Mesendoderm (in vitro differentiated cells): ENCODE data around the gene PDE6B.

Source experiments
- DNase-seq: peaks from one replicate; pipeline ENCODE4 v3.0.0; 2013
- H2AK5ac ChIP-seq: 2 replicates; pipeline ENCODE4 v1.6.1; 2013; ENCODE audit warnings: low read length, inconsistent platforms
- H2BK120ac ChIP-seq: 2 replicates; pipeline ENCODE4 v1.6.1; 2013; ENCODE audit warnings: low read depth, mild to moderate bottlenecking, low read length, moderate library complexity, mixed read lengths
- H2BK15ac ChIP-seq: replicated peaks from 2 replicates; pipeline ENCODE4 v1.6.1; 2013; ENCODE audit warnings: low read depth, mild to moderate bottlenecking, moderate library complexity
- H2BK5ac ChIP-seq: 2 replicates; pipeline ENCODE4 v1.6.1; 2013; ENCODE audit warnings: low read length, inconsistent platforms
- H3K18ac ChIP-seq: 2 replicates; pipeline ENCODE4 v1.6.1; 2013; ENCODE audit warnings: mild to moderate bottlenecking, low read length, mixed read lengths
- H3K23ac ChIP-seq: one replicate; pipeline ENCODE4 v1.6.1; 2013; ENCODE audit warnings: low read length
- H3K27ac ChIP-seq: 2 replicates; pipeline ENCODE4 v1.5.1; 2013; ENCODE audit warnings: low read depth, mild to moderate bottlenecking, inconsistent platforms, low read length, moderate library complexity
- H3K27me3 ChIP-seq: 2 replicates; pipeline ENCODE4 v1.6.1; 2013; ENCODE audit warnings: low read length, control low read depth, mild to moderate bottlenecking, inconsistent platforms; ENCODE audit not compliant: insufficient read depth, poor library complexity
- H3K36me3 ChIP-seq: 2 replicates; pipeline ENCODE4 v1.6.1; 2013; ENCODE audit warnings: low read length, inconsistent platforms; ENCODE audit not compliant: control insufficient read depth, insufficient read depth
- H3K4ac ChIP-seq: one replicate; pipeline ENCODE4 v1.6.1; 2013; ENCODE audit warnings: low read depth, mild to moderate bottlenecking, low read length, moderate library complexity
- H3K4me1 ChIP-seq: 2 replicates; pipeline ENCODE4 v1.6.1; 2013; ENCODE audit warnings: low read depth, low read length, inconsistent platforms; ENCODE audit not compliant: control insufficient read depth
- H3K4me2 ChIP-seq: 2 replicates; pipeline ENCODE4 v1.6.1; 2013; ENCODE audit warnings: low read length
- H3K4me3 ChIP-seq: 2 replicates; pipeline ENCODE4 v1.5.1; 2013; ENCODE audit warnings: mild to moderate bottlenecking, low read length
- H3K56ac ChIP-seq: one replicate; pipeline ENCODE4 v1.6.1; 2013; ENCODE audit warnings: low read length
- H3K79me1 ChIP-seq: 2 replicates; pipeline ENCODE4 v1.6.1; 2013; ENCODE audit warnings: low read length, inconsistent platforms
- H3K79me2 ChIP-seq: 2 replicates; pipeline ENCODE4 v1.6.1; 2013; ENCODE audit warnings: mild to moderate bottlenecking, low read length; ENCODE audit not compliant: control insufficient read depth, insufficient read depth
- H3K9ac ChIP-seq: 2 replicates; pipeline ENCODE4 v1.6.1; 2013; ENCODE audit warnings: low read length, inconsistent platforms
- H4K5ac ChIP-seq: one replicate; pipeline ENCODE4 v1.6.1; 2013; ENCODE audit warnings: low read length
- H4K8ac ChIP-seq: one replicate; pipeline ENCODE4 v1.6.1; 2013; ENCODE audit warnings: low read depth, mild to moderate bottlenecking, control low read depth, low read length, moderate library complexity
- WGBS: extraction: QIAGEN DNeasy Blood & Tissue Kit; methylation state at CpG from one replicate; pipeline ENCODE4 v1.1.7; 2013; ENCODE audit warnings: low lambda C conversion rate, missing lambda C conversion rate; ENCODE audit not compliant: insufficient coverage; ENCODE audit errors: extremely low coverage; 5-methylcytosine and 5-hydroxymethylcytosine counted together

Gene PDE6B

DNA sequence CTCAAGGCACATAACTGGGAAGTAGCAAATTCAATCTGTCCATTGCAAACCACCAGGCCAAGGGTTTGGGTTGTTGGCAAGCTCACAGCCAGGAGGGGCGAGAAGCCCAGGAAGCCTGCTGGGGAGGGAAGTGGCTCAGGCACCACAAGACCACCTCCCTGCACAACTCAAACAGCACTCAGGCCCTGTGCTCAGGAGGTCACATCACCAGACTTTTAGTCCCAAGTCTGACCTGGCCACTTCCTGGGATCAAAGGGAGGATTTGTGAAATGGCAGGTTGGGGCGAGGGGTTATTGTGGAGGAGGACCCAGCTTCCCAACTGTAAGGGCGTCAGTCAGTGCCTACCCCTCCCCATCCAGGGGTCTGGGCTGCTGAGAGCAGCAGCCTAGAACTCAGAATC, 46.4 kb downstream of the PDE6B start:
- WGBS: no CpG with 5 or more reads among the region's 3 CpGs
- no peak overlapping the region for H3K56ac ChIP-seq
- H3K9ac ChIP-seq: no peak overlapping the region
- H3K23ac ChIP-seq: no peak overlapping the region
- H3K79me2 ChIP-seq: peaks cover 6% of the 10 kb centered on the region
- no peak overlapping the region for H3K4me3 ChIP-seq
- H3K4ac ChIP-seq: no peak overlapping the region
- no peak overlapping the region for H2AK5ac ChIP-seq
- no peaks in the 10 kb centered on the region for H3K27me3 ChIP-seq
- H3K27ac ChIP-seq: no peak overlapping the region
- no peak overlapping the region for H3K18ac ChIP-seq
- H3K79me1 ChIP-seq: peaks cover 7% of the 10 kb centered on the region
- no peak overlapping the region for H2BK15ac ChIP-seq
- no peak overlapping the region for H4K8ac ChIP-seq
- H2BK5ac ChIP-seq: no peak overlapping the region
- DNase-seq: no peak
- H2BK120ac ChIP-seq: no peak overlapping the region
- no peak overlapping the region for H4K5ac ChIP-seq
- H3K36me3 ChIP-seq: peaks cover 3% of the 10 kb centered on the region
- H3K4me2 ChIP-seq: no peak overlapping the region
- H3K4me1 ChIP-seq: peaks cover 3% of the 10 kb centered on the region

DNA sequence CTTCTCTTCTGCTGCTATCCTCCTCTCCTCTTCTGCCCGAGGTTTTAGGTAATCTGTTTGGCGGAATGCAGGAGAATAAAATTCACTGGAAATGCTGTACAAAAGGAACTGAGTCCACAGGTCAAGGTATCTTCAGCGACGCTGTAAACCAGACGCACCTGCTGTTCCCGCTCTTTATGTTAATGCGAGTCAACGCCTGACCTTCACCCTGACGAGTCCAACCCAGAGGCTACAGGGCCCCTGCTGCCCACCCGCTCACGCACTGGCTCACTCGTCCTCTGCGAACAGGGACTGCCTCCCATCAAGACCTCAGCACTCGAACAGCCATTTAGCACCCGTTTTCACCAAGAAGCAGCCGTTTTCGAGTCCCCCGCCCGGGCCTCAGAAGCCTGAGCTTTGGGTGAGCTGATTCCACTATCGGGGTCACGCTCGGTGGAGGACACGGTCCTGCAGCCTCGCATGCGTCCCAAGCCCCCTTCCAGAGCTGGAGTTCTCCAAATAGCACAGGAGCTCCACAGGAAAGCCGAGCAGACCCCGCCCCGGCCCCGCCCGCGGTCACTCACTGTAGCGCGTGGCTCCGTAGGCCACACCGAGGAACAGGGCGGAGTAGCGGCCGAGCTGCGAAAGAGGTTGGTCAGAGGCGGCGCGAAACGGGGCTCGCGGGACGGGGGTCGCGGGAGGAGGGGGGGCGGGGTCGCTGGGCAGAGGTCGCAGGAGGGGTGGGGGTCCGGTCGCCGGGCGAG, 48.1 kb downstream of the PDE6B start:
- H2BK15ac ChIP-seq: no peak overlapping the region
- no peak overlapping the region for H3K23ac ChIP-seq
- H3K4ac ChIP-seq: peak overlapping the region; percentile 40
- H2BK120ac ChIP-seq: no peak overlapping the region
- no peaks in the 10 kb centered on the region for H3K27me3 ChIP-seq
- peaks cover 3% of the 10 kb centered on the region for H3K36me3 ChIP-seq
- H3K4me2 ChIP-seq: peak overlapping the region; percentile 90
- H3K18ac ChIP-seq: peak overlapping the region; percentile 26
- H3K79me2 ChIP-seq: peaks cover 6% of the 10 kb centered on the region
- peak overlapping the region; percentile 58 for H2AK5ac ChIP-seq
- peak overlapping the region; percentile 93 for H3K56ac ChIP-seq
- no peak overlapping the region for H3K27ac ChIP-seq
- no peak for DNase-seq
- H3K4me3 ChIP-seq: peak overlapping the region; percentile 93
- H3K4me1 ChIP-seq: peaks cover 3% of the 10 kb centered on the region
- H3K9ac ChIP-seq: peak overlapping the region; percentile 93
- no peak overlapping the region for H4K5ac ChIP-seq
- no CpG with 5 or more reads among the region's 55 CpGs for WGBS
- peaks cover 7% of the 10 kb centered on the region for H3K79me1 ChIP-seq
- H4K8ac ChIP-seq: no peak overlapping the region
- no peak overlapping the region for H2BK5ac ChIP-seq

DNA sequence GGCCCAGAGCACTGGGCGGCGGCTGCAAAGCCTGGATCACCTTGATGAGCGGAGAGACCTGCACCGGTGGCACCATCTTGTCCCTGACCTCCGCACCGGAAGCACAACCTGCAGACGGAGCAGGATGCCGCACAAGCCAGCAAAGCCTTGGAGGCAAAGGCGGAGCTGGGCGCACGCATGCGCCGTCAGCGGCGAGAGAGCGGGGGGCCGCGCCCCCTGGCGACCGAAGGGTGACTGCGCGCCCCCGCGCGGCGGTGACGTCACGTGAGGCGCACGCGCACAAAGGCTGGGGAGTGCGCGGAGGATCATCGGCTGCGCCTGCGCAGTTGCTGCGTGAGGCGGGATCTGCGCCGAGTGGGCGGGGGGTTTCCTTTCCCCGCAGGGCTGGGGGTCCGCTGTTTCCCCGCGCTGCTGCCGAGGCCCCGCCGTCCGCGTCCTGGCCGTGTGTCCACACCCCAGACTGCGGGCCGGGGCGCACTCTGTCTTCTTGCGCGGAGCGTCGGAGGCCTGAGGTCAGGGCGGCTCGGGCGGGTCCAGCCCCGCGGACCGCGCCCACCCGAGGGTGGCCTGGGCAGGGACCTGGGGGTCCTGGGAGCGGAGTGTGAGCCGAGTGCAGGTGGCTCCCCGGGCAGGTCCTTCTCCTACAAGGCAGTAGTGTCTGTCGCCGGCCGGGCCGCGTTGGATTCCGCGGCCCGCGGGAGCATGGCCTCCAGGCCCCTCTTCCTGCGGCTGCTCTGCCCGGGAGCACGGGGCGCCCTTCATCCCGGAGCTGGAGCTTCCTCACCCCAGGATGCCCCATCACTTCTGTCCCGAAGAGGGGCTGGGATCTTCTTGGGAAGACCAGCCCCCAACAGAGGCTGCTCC, 49.0 kb downstream of the PDE6B start, which contains the start of the genes ATP5ME and MYL5:
Gene ATP5ME, minus strand, starts transcription at position 105 of the 864 bp plus-strand sequence. Its CDS starts 29 bp downstream, at position 76.
Gene MYL5, plus strand, starts transcription at position 371 of the 864 bp plus-strand sequence. CDS start 3,485 bp downstream, outside the sequence.
- Histone ChIP-seq H2BK120ac (no peak within 1 kb of the TSS), H3K4me1 (peaks cover 3% of the 10 kb centered on the region), H3K4ac (peak within 1 kb of the TSS; percentile 70), H2AK5ac (peak within 1 kb of the TSS; percentile 58), H3K9ac (peak within 1 kb of the TSS; percentile 97), H3K56ac (peak within 1 kb of the TSS; percentile 96), H3K27me3 (no peaks in the 10 kb centered on the region), H3K4me2 (peak within 1 kb of the TSS; percentile 90), H3K27ac (no peak within 1 kb of the TSS), H3K18ac (peak within 1 kb of the TSS; percentile 64), H4K5ac (no peak within 1 kb of the TSS), H2BK5ac (no peak within 1 kb of the TSS), H3K36me3 (peaks cover 3% of the 10 kb centered on the region), H3K4me3 (peak within 1 kb of the TSS; percentile 93), H3K23ac (no peak within 1 kb of the TSS), H3K79me1 (peaks cover 7% of the 10 kb centered on the region), H2BK15ac (no peak within 1 kb of the TSS), H3K79me2 (peaks cover 6% of the 10 kb centered on the region), H4K8ac (peak within 1 kb of the TSS; percentile 5)
- DNase-seq: peak; percentile 97
- no CpG with 5 or more reads among the region's 84 CpGs for WGBS

- Histone ChIP-seq H2BK120ac (no peak overlapping the region), H3K36me3 (peaks cover 3% of the 10 kb centered on the region), H2BK5ac (no peak overlapping the region), H3K4me1 (peaks cover 3% of the 10 kb centered on the region), H3K4ac (no peak overlapping the region), H3K79me2 (peaks cover 6% of the 10 kb centered on the region), H4K5ac (no peak overlapping the region), H3K18ac (no peak overlapping the region), H3K4me3 (peak overlapping the region; percentile 86), H3K4me2 (peak overlapping the region; percentile 74), H3K27me3 (no peaks in the 10 kb centered on the region), H3K56ac (peak overlapping the region; percentile 96), H3K27ac (no peak overlapping the region), H3K9ac (peak overlapping the region; percentile 97), H3K23ac (no peak overlapping the region), H2AK5ac (peak overlapping the region; percentile 48), H4K8ac (peak overlapping the region; percentile 5), H2BK15ac (no peak overlapping the region), H3K79me1 (peaks cover 7% of the 10 kb centered on the region)
- no CpG with 5 or more reads among the region's 26 CpGs for WGBS
- no peak for DNase-seq
These were observed 49.9 kb downstream of the PDE6B start for GRCh38 chr4:675036-675882.
